Activated naive CD8-positive, alpha-beta T cell treated with anti-CD3 and anti-CD28 coated beads for 36 hours (primary cell): Measurements from ENCODE around the gene RERE. TPM values are rescaled to one million over a fixed set of nuclear protein-coding genes. Genes with fewer than 3 reads are reported as not detected.
A peak's percentile ranks its signal among the peaks of the same experiment; 100 is the strongest.

ENCODE experiments used
- DNase-seq: peaks from one replicate; pipeline ENCODE4 v3.0.0; 2021
- H3K27ac Mint-ChIP-seq: one replicate; pipeline ENCODE4 v1.8.0; 2022; ENCODE audit warnings: mild to moderate bottlenecking, moderate library complexity, mixed read lengths
- H3K27me3 Mint-ChIP-seq: one replicate; pipeline ENCODE4 v1.8.0; 2022; ENCODE audit warnings: mild to moderate bottlenecking, mixed read lengths
- H3K36me3 Mint-ChIP-seq: one replicate; pipeline ENCODE4 v1.8.0; 2021; ENCODE audit warnings: mild to moderate bottlenecking, mixed read lengths
- H3K4me1 Mint-ChIP-seq: one replicate; pipeline ENCODE4 v1.8.0; 2021; ENCODE audit warnings: mixed read lengths
- H3K4me3 Mint-ChIP-seq: one replicate; pipeline ENCODE4 v1.8.0; 2022; ENCODE audit warnings: mild to moderate bottlenecking, moderate library complexity, mixed read lengths
- H3K9me3 Mint-ChIP-seq: one replicate; pipeline ENCODE4 v1.8.0; 2022; ENCODE audit warnings: mixed read lengths
- total RNA-seq, 2 experiments: library from RNA; stranded (reverse); gene quantifications; one replicate each; pipeline ENCODE4 v1.2.3, GENCODE V29; 2021

The RERE gene
- total RNA-seq, 2 experiments from 2014 or later: 36.8 to 39.6 TPM

DNA sequence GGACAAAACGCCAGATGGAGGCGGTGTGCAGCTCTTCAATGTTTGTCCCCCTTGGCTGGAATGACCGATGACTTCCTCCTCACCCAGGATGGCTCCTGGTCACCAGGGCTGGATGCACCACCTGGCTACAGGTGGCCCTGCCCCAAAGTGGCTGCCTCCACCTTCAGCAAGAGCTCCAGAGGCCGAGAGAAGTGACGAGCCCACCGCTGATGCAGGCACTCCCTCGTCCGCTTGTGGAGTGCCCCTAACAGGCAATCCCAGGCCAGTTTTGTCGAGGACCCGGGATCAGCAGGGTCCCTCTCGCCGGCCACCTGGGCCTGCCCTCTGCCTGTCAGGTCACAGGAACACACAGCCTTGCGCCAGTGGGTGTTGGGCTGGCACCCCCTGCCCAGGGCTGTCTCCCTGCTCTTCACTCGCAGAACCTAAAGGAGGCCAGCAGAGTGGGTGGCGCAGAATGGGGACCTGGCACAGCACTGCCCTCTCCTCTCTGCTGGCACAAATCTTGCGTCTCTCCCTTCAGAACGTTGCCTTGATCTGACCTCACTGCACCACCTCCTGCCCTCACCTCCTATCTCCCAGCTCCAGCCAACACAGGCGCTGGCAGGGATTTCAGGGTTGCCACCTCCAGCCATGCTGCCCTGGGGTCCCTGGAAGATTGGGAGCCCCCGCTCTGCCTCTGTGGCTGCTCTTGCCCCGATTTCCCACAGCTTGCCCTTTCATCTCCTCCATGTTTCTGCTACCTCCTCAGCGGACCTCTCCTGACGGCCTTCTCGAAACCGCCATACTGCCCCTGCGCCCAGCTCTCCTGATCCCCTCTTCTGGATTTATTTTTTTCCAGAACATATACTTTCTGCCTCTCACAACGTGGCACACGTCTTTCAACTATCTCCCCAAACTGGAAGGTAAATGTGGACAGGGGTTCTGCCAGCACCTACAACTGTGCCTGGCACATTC lies 460.9 kb downstream of the RERE start:
- no peaks in the 10 kb centered on the region for H3K9me3 Mint-ChIP-seq
- no peak overlapping the region for H3K4me3 Mint-ChIP-seq
- DNase-seq: no peak
- H3K4me1 Mint-ChIP-seq: no peaks in the 10 kb centered on the region
- no peak overlapping the region for H3K27ac Mint-ChIP-seq
- H3K27me3 Mint-ChIP-seq: no peaks in the 10 kb centered on the region
- H3K36me3 Mint-ChIP-seq: peaks cover 10% of the 10 kb centered on the region

DNA sequence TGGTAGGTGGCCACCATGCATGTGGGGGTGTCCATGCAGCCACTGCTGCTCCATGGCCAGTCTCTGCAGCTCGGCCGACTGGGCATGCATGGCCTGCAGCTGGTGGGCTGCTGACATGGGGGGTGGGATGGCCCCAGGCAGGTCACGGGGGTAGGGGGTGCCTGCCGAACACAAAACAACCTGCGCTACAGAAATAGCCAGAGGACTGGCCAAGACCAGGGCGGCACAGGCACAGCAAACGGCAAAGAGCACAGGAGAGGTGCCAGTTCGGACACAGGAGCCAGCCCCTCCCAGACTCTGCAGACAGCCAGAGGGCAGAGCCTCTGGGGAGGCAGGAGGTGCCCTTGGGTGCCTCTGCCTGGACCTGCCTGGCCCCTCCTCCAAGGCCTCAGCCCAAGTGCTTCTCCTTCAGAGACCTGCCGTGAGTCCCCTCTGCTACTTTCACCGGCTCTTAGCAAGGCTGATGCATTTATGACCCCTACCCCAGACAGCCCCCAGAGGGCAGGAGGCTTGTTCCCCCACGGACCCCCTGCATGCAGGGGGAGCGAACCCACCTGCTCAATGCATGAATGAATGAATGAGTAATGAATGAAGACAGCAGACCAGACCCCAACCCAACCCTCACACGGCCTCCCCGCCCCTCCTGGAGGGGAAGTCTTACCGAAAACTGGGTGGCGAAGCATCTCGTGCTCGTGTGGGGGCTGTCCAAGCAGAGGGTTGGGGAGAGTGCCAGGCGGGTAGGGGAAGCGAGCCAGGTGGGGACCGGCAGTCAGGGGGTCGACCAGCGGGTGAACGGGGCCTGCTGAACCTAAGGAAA lies 461.8 kb downstream of the RERE start:
- H3K36me3 Mint-ChIP-seq: peaks cover 10% of the 10 kb centered on the region
- no peaks in the 10 kb centered on the region for H3K27me3 Mint-ChIP-seq
- peak overlapping the region; percentile 50 for H3K27ac Mint-ChIP-seq
- DNase-seq: no peak
- no peaks in the 10 kb centered on the region for H3K9me3 Mint-ChIP-seq
- H3K4me3 Mint-ChIP-seq: no peak overlapping the region
- H3K4me1 Mint-ChIP-seq: no peaks in the 10 kb centered on the region

DNA sequence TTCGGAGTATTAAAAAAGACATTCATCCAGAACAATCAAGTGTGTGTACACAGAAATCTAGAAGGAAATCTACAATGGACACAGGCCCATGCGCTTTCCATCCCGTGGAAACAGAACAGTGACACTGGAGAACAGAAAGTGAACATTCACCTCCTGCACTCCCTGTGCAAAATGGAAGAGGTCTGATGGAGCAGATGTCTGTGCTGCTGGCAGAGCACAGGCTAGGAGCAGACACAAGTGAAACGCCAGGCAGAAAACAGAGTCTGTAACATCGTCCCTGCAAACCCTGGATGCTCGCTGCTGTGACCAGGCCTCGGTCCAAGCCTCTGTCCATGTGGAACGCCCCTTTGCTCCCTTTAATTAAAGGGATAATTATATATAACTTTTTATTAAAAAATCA lies 463.4 kb downstream of the RERE start:
- no peak overlapping the region for H3K4me3 Mint-ChIP-seq
- no peaks in the 10 kb centered on the region for H3K27me3 Mint-ChIP-seq
- DNase-seq: no peak
- peaks cover 8% of the 10 kb centered on the region for H3K36me3 Mint-ChIP-seq
- H3K4me1 Mint-ChIP-seq: no peaks in the 10 kb centered on the region
- no peak overlapping the region for H3K27ac Mint-ChIP-seq
- H3K9me3 Mint-ChIP-seq: no peaks in the 10 kb centered on the region

DNA sequence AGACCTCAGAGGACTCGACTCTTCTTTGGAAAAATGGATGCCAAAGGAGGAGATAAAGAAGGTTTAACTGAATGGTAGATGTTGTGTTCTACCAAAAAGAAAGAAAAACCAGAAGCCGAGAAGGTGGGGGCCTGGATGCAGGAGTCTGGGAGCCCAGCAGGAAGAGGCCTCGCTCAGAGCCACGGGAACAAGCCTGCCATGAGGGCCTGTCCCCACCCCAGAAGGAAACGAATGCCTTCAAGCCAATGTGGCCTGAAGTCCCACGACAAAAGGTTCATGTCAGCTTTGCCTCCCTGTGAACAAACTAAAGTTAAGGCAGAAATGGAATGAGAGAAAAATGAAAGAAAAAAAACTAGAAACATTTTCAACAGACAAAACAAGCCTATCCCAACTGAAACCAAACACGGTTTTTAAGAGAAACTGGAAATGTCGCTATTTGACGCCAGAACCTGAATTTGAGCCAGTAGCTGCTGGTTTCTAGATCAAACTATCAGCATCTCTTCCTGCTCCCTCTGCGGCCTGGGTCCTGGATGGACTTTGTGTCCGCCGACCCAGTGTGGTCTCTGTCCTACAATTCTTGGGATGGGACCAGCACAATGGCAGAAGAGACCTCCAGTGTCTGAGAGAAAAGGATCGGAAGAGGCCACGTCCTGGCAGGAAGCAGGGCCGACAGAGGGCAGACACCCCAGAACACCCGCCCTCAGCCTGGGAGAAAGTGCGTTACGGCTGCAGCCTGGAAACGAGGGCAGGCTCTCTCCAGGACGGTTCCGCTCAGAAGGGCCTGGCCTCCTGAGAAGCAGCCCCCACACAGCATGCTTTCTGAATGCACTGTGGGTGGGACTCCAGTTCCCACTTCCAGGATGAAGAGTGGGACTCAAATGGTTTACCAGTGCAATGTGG lies 464.3 kb downstream of the RERE start:
- Mint-ChIP-seq H3K4me3 (no peak overlapping the region), H3K36me3 (peaks cover 8% of the 10 kb centered on the region), H3K4me1 (peaks cover 4% of the 10 kb centered on the region), H3K27ac (no peak overlapping the region), H3K9me3 (no peaks in the 10 kb centered on the region), H3K27me3 (peaks cover 3% of the 10 kb centered on the region)
- no peak for DNase-seq

DNA sequence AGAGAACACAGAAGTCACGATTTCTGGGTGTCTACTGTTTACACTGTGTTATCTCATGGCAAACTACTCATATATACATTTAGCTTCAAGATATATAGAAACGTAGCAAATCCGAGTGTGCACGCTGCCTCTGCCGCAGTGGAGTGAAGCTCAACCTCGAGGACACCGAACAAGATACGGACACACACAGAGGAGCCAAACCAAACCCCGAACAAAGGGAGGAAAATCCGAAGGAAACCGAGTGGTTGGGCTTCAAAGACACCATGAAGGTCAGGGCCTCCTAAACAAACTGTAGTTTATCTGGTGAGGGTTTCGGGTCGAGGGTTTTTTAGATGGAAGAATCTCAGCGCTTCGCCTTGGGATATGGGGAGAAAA lies 465.0 kb downstream of the RERE start:
- H3K4me3 Mint-ChIP-seq: no peak overlapping the region
- H3K27me3 Mint-ChIP-seq: peaks cover 3% of the 10 kb centered on the region
- H3K4me1 Mint-ChIP-seq: peaks cover 4% of the 10 kb centered on the region
- DNase-seq: no peak
- no peaks in the 10 kb centered on the region for H3K9me3 Mint-ChIP-seq
- H3K36me3 Mint-ChIP-seq: peaks cover 3% of the 10 kb centered on the region
- no peak overlapping the region for H3K27ac Mint-ChIP-seq

DNA sequence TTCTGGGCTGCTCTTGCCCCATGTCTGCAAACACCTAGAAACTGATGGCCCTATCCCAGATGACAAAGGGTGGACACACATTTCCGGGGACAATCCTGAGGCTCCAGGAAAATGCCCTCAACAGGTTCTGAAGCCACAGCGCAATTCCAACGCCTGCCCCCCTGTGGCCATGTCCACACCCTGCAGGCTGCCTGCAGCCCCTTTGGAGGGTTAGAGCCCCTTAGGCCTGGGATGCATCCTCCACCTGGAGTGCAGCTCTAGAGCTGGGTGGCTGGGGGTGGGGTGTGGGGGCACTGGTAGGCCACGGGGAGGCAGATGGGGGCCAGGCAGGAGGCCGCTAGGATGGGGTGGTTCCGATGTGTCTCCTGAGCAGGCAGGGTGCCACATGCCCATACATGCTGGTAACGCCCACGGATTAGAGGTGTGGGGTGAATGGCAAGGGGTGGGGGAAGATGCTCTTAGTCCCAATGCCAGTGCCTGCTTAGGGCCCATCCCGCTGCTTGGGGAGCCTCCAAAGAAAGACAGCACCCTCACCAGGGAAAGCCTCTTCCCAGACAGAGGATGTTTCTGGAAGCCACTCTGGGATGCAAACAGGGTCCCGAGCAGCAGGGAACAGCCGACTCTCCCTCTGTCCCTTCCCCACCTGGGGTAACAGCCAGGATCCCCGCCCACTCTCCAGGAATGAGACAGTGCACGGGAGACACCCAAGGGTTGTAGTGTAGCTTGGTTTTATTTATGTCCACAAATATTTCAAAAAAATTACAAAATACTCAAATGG lies 465.6 kb downstream of the RERE start:
- Mint-ChIP-seq H3K27ac (no peak overlapping the region), H3K27me3 (peaks cover 3% of the 10 kb centered on the region), H3K4me3 (no peak overlapping the region), H3K4me1 (peaks cover 4% of the 10 kb centered on the region), H3K36me3 (peaks cover 1% of the 10 kb centered on the region), H3K9me3 (no peaks in the 10 kb centered on the region)
- DNase-seq: no peak

DNA sequence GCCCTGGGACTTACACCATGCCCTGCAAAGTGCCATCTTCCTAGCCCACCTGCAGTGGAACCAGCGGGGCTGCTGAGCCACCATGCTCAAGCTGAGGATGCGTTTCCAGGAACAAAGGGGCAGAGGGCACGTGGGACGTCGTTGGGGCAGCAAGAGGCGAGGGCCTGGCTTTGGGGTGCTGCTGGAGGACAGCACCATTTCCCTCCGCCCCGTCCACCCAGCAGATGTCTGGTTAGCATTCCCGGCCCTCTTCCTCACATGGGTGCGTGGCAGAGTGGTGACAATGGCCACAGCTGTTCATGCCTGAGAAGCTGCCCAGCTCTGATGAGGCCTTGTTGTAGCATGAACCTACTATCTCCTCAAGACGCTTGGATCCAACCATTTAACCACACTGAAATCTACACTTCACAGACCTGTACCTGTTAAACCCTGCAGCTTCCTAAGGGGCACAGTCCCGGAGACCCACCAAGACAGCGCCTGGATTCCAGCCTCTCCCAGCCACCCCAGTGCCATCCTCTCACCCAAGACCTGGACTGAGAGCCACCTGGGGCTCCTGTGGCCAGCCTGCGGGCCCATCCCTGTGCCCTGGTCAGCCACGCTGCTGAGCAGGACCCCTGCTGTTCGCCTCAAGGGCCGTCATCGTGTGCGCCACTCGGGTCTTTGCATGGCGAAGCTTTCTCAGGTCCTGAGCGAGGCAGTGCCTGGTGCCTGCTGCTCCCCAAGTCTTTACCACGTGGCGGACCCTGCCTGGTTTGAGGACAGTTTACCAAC lies 466.3 kb downstream of the RERE start:
- no peak for DNase-seq
- Mint-ChIP-seq H3K27ac (no peak overlapping the region), H3K4me1 (peaks cover 4% of the 10 kb centered on the region), H3K4me3 (no peak overlapping the region), H3K36me3 (no peaks in the 10 kb centered on the region), H3K9me3 (no peaks in the 10 kb centered on the region), H3K27me3 (peaks cover 3% of the 10 kb centered on the region)

DNA sequence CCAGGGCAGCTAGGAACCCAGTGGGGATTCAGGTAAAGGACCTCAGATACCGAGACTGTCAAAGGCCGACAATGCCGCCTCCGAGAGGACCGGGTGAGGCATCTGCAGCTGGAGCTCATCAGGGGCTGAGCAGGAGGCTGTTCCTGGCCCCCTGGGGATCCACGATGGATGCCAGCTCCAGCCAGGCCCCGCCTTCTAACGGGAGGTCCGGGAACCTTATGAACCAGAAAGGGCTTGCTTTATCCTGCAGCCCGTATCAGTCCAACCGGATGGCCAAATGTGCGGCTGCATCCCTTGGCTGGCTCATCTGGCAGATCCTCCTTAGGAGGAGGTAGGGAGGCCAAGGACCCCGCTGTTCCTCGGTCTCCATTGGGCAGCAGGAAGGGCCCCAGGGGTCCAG lies 467.5 kb downstream of the RERE start:
- Mint-ChIP-seq H3K4me1 (peaks cover 4% of the 10 kb centered on the region), H3K4me3 (no peak overlapping the region), H3K9me3 (no peaks in the 10 kb centered on the region), H3K36me3 (no peaks in the 10 kb centered on the region), H3K27ac (no peak overlapping the region), H3K27me3 (peaks cover 3% of the 10 kb centered on the region)
- no peak for DNase-seq

- H3K27me3 Mint-ChIP-seq: peaks cover 3% of the 10 kb centered on the region
- no peak overlapping the region for H3K27ac Mint-ChIP-seq
- no peak overlapping the region for H3K4me3 Mint-ChIP-seq
- H3K9me3 Mint-ChIP-seq: no peaks in the 10 kb centered on the region
- H3K4me1 Mint-ChIP-seq: peaks cover 4% of the 10 kb centered on the region
- H3K36me3 Mint-ChIP-seq: no peaks in the 10 kb centered on the region
- DNase-seq: no peak
These were observed 468.0 kb downstream of the RERE start for GRCh38 chr1:8349473-8349865.

DNA sequence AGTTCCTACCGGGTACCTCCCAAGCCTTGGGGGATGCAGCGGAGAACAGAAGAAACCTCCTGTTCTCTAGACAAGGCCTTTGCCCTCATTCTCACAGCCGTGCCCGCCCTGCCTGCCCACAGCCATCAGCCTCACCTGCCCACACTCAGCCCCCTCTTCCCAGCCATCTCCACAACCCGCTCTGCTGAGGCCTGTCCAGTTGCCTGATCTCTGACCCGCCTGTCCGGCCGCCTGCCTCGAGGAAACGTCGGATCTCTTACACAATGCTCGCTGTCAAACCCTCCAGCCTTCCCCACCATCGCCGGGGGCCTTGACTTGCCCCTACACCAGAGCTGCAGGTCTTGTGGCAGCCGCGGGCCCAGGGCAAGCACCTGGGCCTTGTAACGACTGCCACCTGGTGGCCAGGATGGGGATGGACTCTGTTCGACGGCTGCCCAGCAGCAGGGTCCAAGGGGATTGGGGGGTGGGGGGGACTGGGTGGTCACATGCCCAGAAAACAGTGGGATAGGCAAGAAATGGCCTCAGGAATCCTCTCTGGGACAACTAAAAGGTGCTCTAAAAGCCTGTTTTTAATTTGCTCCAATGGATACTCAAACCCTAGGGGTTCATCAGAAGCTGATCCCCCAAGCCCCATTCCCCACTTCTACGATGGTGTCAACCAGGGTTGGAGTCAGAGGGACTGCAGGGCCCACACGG lies 468.5 kb downstream of the RERE start:
- Mint-ChIP-seq H3K36me3 (no peaks in the 10 kb centered on the region), H3K9me3 (no peaks in the 10 kb centered on the region), H3K4me3 (no peak overlapping the region), H3K27me3 (peaks cover 3% of the 10 kb centered on the region), H3K27ac (peak overlapping the region; percentile 9), H3K4me1 (peaks cover 4% of the 10 kb centered on the region)
- DNase-seq: peak; percentile 62

- H3K4me1 Mint-ChIP-seq: peaks cover 4% of the 10 kb centered on the region
- DNase-seq: no peak
- H3K27ac Mint-ChIP-seq: no peak overlapping the region
- H3K9me3 Mint-ChIP-seq: no peaks in the 10 kb centered on the region
- no peaks in the 10 kb centered on the region for H3K36me3 Mint-ChIP-seq
- no peak overlapping the region for H3K4me3 Mint-ChIP-seq
- peaks cover 3% of the 10 kb centered on the region for H3K27me3 Mint-ChIP-seq
These were observed 469.2 kb downstream of the RERE start for GRCh38 chr1:8348047-8348776.

- Mint-ChIP-seq H3K4me1 (peaks cover 4% of the 10 kb centered on the region), H3K9me3 (no peaks in the 10 kb centered on the region), H3K27ac (no peak overlapping the region), H3K4me3 (no peak overlapping the region), H3K27me3 (peaks cover 3% of the 10 kb centered on the region), H3K36me3 (no peaks in the 10 kb centered on the region)
- no peak for DNase-seq
These were observed 469.8 kb downstream of the RERE start for GRCh38 chr1:8347635-8348034.
